Thymus (tissue), 11 donors: ENCODE measurements around the gene LRCOL1. TPM values are rescaled to one million over a fixed set of nuclear protein-coding genes. Genes with fewer than 3 reads are reported as not detected.

Source experiments
- DNase-seq, 9 donors: peaks; one replicate each; pipeline ENCODE4 v3.0.0-alpha.2; 2013; ENCODE audit warnings: low spot score in 9 of 9, low read depth in 6 of 9, missing footprints in 1 of 9
- H3K27ac ChIP-seq, 2 donors: one replicate each; pipeline ENCODE4 v1.5.1; 2013; ENCODE audit warnings: control low read depth in 1 of 2, low read depth in 1 of 2, low read length in 1 of 2, mild to moderate bottlenecking in 1 of 2, moderate library complexity in 1 of 2
- H3K27me3 ChIP-seq, 2 donors: one replicate each; pipeline ENCODE4 v1.5.1; 2013; ENCODE audit warnings: low read length in 1 of 2; ENCODE audit not compliant: control insufficient read depth in 2 of 2, insufficient read depth in 1 of 2
- H3K36me3 ChIP-seq, 2 donors: one replicate each; pipeline ENCODE4 v1.5.1; 2013; ENCODE audit warnings: low read length in 1 of 2, mild to moderate bottlenecking in 1 of 2, moderate library complexity in 1 of 2; ENCODE audit not compliant: control insufficient read depth in 2 of 2, insufficient read depth in 2 of 2
- H3K4me1 ChIP-seq, 2 donors: one replicate each; pipeline ENCODE4 v1.5.1; 2013; ENCODE audit warnings: low read length in 2 of 2; ENCODE audit not compliant: control insufficient read depth in 2 of 2, insufficient read depth in 2 of 2
- H3K4me3 ChIP-seq, 2 donors: one replicate each; pipeline ENCODE4 v1.5.1; 2013; ENCODE audit warnings: low read length in 2 of 2, control low read depth in 1 of 2, mild to moderate bottlenecking in 1 of 2
- H3K9me3 ChIP-seq, 2 donors: one replicate each; pipeline ENCODE4 v1.5.1; 2013; ENCODE audit warnings: low read length in 1 of 2, mild to moderate bottlenecking in 1 of 2; ENCODE audit not compliant: control insufficient read depth in 2 of 2, insufficient read depth in 1 of 2
- WGBS: extraction: QIAGEN DNeasy Blood & Tissue Kit; methylation state at CpG from one replicate; pipeline ENCODE4 v1.1.7; 2013; 5-methylcytosine and 5-hydroxymethylcytosine counted together
- polyA plus RNA-seq: library from polyadenylated mRNA; stranded (reverse); fragments of 200-250 nt; gene quantifications from one replicate; pipeline ENCODE4 v1.2.3, GENCODE V29; 2013
- total RNA-seq: library from RNA; stranded (reverse); fragments of 120-200 nt; gene quantifications from one replicate; pipeline ENCODE4 v1.2.4, GENCODE V29; 2013
- donor health status: healthy.

LRCOL1 gene
- total and polyA plus RNA-seq, 2 donors: 0.61 to 1.1 TPM

DNA sequence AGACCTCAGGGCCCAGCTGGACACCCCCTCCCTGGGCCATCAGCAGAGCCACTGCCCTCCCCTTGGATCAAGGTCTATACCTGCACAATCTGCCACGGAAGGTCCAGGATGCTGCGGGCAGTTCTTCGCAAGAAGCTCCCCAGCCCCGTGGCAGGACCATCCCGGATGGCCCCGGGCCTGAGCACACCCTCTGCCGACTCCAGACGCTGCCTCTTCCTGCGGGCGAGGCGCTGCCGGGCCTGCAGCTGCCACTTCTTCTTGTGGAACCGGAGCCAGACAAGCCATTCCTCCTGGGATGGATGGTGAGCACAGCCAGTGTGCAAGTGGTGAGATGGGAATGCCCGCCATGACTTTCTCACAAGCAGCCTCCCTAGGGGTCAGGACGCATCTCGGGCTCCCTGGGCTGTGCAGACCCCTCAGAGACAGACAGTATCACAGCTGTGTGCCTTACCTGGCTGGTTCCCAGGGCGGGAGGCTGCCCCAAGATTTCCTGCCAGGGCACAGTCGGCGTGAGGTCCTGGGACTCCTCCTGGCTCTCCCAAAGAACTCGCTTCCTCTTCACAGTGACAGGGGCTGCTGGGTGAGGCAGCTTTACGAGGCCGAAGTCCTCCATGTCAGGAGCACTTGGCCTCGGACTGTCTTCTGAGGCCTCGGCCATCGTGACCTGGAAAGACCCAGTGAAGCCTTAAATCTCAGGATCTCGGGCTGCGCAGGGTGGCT is 39.0 kb upstream of the LRCOL1 start:
- DNase-seq: no peak
- no peaks in the 10 kb centered on the region for H3K4me1 ChIP-seq
- peaks cover 56 to 73% of the 10 kb centered on the region in 2 donors for H3K36me3 ChIP-seq

GRCh38 chr12:132648616-132649225 is 38.3 kb upstream of the LRCOL1 start:
- no peak overlapping the region for H3K4me3 ChIP-seq
- H3K27me3 ChIP-seq: no peaks in the 10 kb centered on the region
- no peak for DNase-seq
- WGBS: 97% methylated on average over 24 of the region's 24 CpGs
- no peaks in the 10 kb centered on the region for H3K9me3 ChIP-seq
- no peak overlapping the region for H3K27ac ChIP-seq
- no peaks in the 10 kb centered on the region for H3K4me1 ChIP-seq
- H3K36me3 ChIP-seq: peaks cover 60 to 75% of the 10 kb centered on the region in 2 donors

More for the DNA sequence above, 39.0 kb upstream of the LRCOL1 start:
- Histone ChIP-seq H3K9me3 (no peaks in the 10 kb centered on the region), H3K27ac (no peak overlapping the region), H3K4me3 (no peak overlapping the region), H3K27me3 (no peaks in the 10 kb centered on the region)
- 97% methylated on average over 27 of the region's 27 CpGs for WGBS

DNA sequence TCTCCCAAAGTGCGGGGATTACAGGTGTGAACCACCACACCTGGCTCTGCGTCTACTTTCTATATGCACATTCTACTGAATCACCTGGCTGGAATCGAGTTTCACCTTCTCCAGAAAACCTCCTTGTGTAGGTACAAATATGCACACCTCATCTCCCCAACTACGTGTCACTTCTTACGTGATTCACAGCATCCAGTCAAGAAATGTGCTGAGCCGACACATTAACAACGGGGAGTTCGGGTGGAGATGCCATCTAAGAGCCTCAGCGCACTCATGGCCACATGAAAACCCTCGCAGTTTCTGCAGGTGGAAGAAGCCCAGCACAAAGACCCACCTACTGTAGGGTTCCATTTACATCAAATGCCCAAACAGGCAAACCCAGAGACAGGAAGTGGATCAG is 37.5 kb upstream of the LRCOL1 start:
- Histone ChIP-seq H3K4me3 (no peak overlapping the region), H3K27ac (no peak overlapping the region), H3K9me3 (no peaks in the 10 kb centered on the region), H3K4me1 (no peaks in the 10 kb centered on the region), H3K36me3 (peaks cover 65 to 77% of the 10 kb centered on the region in 2 donors), H3K27me3 (no peaks in the 10 kb centered on the region)
- whole genome bisulfite sequencing: 97% methylated on average over 10 of the region's 10 CpGs
- no peak for DNase-seq

DNA sequence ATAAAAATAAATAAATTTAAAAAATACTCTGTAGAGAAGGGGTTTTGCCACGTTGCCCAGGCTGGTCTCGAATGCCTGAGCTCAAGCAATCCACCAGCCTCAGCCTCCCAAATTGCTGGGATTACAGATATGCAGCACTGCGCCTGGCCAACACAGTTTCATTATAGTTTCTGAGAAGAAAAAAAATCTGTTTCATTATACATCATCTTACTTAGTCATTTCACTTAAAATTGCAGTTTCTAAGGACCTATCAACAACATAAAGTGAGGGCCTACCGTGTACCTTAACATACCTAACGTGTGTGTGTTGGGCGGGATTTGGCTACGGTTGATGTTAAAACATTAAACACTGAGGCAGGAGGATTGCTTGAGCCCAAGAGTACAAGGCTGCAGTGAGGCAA is 36.5 kb upstream of the LRCOL1 start:
- Histone ChIP-seq H3K27ac (no peak overlapping the region), H3K36me3 (peaks cover 69 to 81% of the 10 kb centered on the region in 2 donors), H3K4me3 (no peak overlapping the region), H3K9me3 (no peaks in the 10 kb centered on the region), H3K27me3 (no peaks in the 10 kb centered on the region), H3K4me1 (no peaks in the 10 kb centered on the region)
- no peak for DNase-seq
- WGBS: 97% methylated on average over 7 of the region's 7 CpGs

GRCh38 chr12:132642846-132643835 is 32.8 kb upstream of the LRCOL1 start:
- no peaks in the 10 kb centered on the region for H3K27me3 ChIP-seq
- 99% methylated on average over 30 of the region's 30 CpGs for WGBS
- H3K9me3 ChIP-seq: no peaks in the 10 kb centered on the region
- no peak for DNase-seq
- peaks cover 72 to 88% of the 10 kb centered on the region in 2 donors for H3K36me3 ChIP-seq
- no peak overlapping the region for H3K4me3 ChIP-seq
- peaks cover 0 to 5% of the 10 kb centered on the region in 2 donors for H3K4me1 ChIP-seq
- H3K27ac ChIP-seq: no peak overlapping the region

DNA sequence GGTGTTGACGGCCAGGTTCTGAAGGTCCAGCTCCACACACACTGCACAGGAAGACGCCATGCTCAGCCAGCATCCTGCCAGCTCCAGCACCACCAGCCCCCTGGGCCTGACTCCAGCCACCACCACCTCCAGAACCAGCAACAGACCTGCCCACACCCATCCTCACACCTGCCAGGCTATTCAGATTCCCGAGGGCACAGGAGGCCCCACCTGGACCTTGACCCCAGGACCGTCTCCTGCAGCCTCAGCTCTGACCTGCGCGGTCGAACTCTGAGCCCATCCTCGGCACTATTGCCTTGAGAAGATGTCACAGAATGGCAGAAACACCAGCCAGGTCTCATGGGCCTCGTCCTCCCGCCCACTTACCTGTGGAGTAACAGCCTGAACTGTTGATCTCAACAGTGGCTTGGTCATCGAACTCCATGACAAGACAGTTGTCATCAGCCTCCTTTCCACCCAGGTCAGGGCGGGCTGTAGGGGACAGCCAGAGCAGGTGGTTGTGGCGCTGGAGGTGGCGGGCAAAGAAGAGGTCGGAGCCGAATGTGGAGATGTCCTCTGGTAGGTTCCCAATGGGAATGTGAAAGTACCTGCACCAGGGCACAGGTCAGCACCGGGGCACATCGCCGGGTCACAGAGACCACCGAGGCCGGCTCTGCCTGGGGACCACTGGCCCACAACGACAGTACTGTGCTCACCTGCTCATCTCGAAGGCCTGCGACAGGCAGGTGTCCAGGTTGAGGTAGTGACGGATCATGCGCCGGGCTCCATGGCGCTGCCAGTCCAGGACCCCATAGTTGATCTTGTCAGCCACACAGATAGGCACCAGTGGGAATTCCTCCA is 31.6 kb upstream of the LRCOL1 start:
- no peak overlapping the region for H3K4me3 ChIP-seq
- H3K27me3 ChIP-seq: no peaks in the 10 kb centered on the region
- peaks cover 0 to 14% of the 10 kb centered on the region in 2 donors for H3K4me1 ChIP-seq
- no peaks in the 10 kb centered on the region for H3K9me3 ChIP-seq
- WGBS: 99% methylated on average over 28 of the region's 28 CpGs
- H3K27ac ChIP-seq: no peak overlapping the region
- no peak for DNase-seq
- peaks cover 72 to 88% of the 10 kb centered on the region in 2 donors for H3K36me3 ChIP-seq

DNA sequence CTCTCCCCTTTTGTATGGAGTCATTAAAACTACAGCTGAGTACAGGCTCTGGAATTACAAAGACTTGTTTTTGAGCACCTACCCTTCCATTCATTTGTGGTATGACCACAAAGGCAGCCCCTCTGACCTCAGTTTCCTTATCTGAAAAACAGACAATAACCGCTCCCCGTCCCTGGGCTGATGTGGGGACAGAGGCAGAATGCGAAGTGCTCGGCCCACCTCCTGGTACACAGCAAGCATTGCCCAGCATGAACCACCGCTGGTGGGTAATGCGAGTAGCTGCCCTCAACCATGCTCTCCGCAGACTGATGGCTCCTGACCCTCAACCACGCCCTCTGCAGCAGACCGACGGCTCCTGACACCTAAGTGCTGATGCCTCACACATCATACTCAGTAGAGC is 30.6 kb upstream of the LRCOL1 start:
- Histone ChIP-seq H3K36me3 (peaks cover 72 to 89% of the 10 kb centered on the region in 2 donors), H3K4me3 (no peak overlapping the region), H3K27ac (no peak overlapping the region), H3K27me3 (no peaks in the 10 kb centered on the region), H3K9me3 (no peaks in the 10 kb centered on the region), H3K4me1 (peaks cover 0 to 18% of the 10 kb centered on the region in 2 donors)
- no peak for DNase-seq
- WGBS: 51% methylated on average over 10 of the region's 10 CpGs

DNA sequence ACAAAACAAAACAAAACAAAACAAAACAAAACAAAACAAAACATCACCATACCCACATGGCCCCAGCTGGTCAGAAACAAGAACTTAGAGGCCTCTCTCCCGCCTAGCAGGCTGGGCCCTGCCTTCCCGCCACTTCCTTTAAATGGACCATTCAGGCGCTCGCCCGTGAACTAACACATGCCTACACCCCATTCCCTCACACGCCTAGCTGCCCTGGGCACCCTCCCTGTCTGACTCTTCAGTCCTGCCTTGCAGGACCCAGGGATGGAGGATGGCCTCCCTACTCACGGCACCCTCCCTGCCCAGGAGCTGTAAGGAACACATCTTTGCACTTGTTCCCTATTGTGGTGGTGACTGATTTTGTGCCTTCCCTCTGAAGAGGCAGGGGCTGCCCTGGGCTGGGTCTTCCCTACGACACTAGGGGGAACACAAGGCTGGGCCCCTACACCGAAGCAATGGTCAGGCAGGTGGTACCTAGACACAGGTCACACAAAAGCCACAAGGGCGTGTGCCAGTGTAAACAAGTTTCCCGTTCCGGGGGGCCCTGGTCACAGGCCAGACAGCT is 29.7 kb upstream of the LRCOL1 start:
- Histone ChIP-seq H3K9me3 (no peaks in the 10 kb centered on the region), H3K27me3 (no peaks in the 10 kb centered on the region), H3K27ac (no peak overlapping the region), H3K4me1 (peaks cover 0 to 18% of the 10 kb centered on the region in 2 donors), H3K4me3 (no peak overlapping the region), H3K36me3 (peaks cover 80 to 90% of the 10 kb centered on the region in 2 donors)
- WGBS: 97% methylated on average over 12 of the region's 12 CpGs
- no peak for DNase-seq
